KMS-11 (cell line): ENCODE data around the gene METTL9.

Experiments
- H2AFZ ChIP-seq: fragments of 200-600 bp; sonication (generic); 2 replicates; pipeline ENCODE4 v1.6.1; 2016; ENCODE audit warnings: antibody characterized with exemption, mixed run types, low read depth
- H3K27ac ChIP-seq: fragments of 200-600 bp; sonication (generic); 2 replicates; pipeline ENCODE4 v1.6.1; 2016; ENCODE audit warnings: mild to moderate bottlenecking, mixed run types
- H3K27me3 ChIP-seq: fragments of 200-600 bp; sonication (generic); 2 replicates; pipeline ENCODE4 v1.6.1; 2017; ENCODE audit warnings: mild to moderate bottlenecking, low read depth, mixed run types, moderate library complexity; ENCODE audit not compliant: insufficient read depth
- H3K36me3 ChIP-seq: fragments of 200-600 bp; sonication (generic); 2 replicates; pipeline ENCODE4 v1.6.1; 2017; ENCODE audit warnings: mild to moderate bottlenecking, mixed run types; ENCODE audit not compliant: insufficient read depth
- H3K4me1 ChIP-seq: fragments of 200-600 bp; sonication (generic); 2 replicates; pipeline ENCODE4 v1.6.1; 2016; ENCODE audit warnings: mild to moderate bottlenecking, low read depth, mixed run types; ENCODE audit not compliant: poor library complexity, severe bottlenecking
- H3K4me2 ChIP-seq: fragments of 200-600 bp; sonication (generic); 2 replicates; pipeline ENCODE4 v1.7.0; 2016; ENCODE audit warnings: mild to moderate bottlenecking, mixed run types
- H3K4me3 ChIP-seq: fragments of 200-600 bp; sonication (generic); IDR thresholded peaks from 2 replicates; pipeline ENCODE4 v1.6.1; 2017; ENCODE audit warnings: low read depth, low read length, mixed read lengths; ENCODE audit not compliant: insufficient read depth
- H3K79me2 ChIP-seq: fragments of 200-600 bp; sonication (generic); 2 replicates; pipeline ENCODE4 v1.6.1; 2016; ENCODE audit warnings: low read depth, mixed run types; ENCODE audit not compliant: insufficient read depth
- H3K9ac ChIP-seq: fragments of 200-600 bp; sonication (generic); 2 replicates; pipeline ENCODE4 v1.6.1; 2016; ENCODE audit warnings: mild to moderate bottlenecking, mixed run types
- H4K20me1 ChIP-seq: fragments of 200-600 bp; sonication (generic); 2 replicates; pipeline ENCODE4 v1.6.1; 2016; ENCODE audit warnings: mild to moderate bottlenecking, mixed run types; ENCODE audit not compliant: insufficient read depth
- CTCF ChIP-seq: fragments of 200-600 bp; sonication (generic); conservative IDR thresholded peaks from 2 replicates; pipeline ENCODE4 v1.6.1; 2017; ENCODE audit warnings: low read depth, mild to moderate bottlenecking, antibody characterized with exemption, low read length, moderate library complexity, mixed read lengths

METTL9 gene

GRCh38 chr16:21650521-21650920 lies 51.1 kb downstream of the METTL9 start:
- TF ChIP-seq CTCF, result no peak
- H3K4me3 ChIP-seq, result no peak overlapping the region

GRCh38 chr16:21651515-21651914 lies 52.1 kb downstream of the METTL9 start:
- no peak for TF ChIP-seq CTCF
- H3K4me1 ChIP-seq, result peaks cover 11% of the 10 kb centered on the region
- no peak overlapping the region for H3K9ac ChIP-seq
- no peak overlapping the region for H2AFZ ChIP-seq
- H3K36me3 ChIP-seq, result no peaks in the 10 kb centered on the region
- H4K20me1 ChIP-seq, result no peaks in the 10 kb centered on the region
- H3K27ac ChIP-seq, result no peak overlapping the region
- no peaks in the 10 kb centered on the region for H3K27me3 ChIP-seq
- H3K79me2 ChIP-seq, result peaks cover 2% of the 10 kb centered on the region; the same call in 1 of the 2 replicates
- H3K4me2 ChIP-seq, result no peak overlapping the region
- H3K4me3 ChIP-seq, result no peak overlapping the region

More at GRCh38 chr16:21650521-21650920, 51.1 kb downstream of the METTL9 start:
- Histone ChIP-seq H2AFZ (no peak overlapping the region), H3K4me1 (peaks cover 17% of the 10 kb centered on the region), H3K9ac (no peak overlapping the region), H4K20me1 (no peaks in the 10 kb centered on the region), H3K79me2 (peaks cover 12% of the 10 kb centered on the region), H3K36me3 (no peaks in the 10 kb centered on the region), H3K27ac (no peak overlapping the region), H3K4me2 (no peak overlapping the region), H3K27me3 (no peaks in the 10 kb centered on the region)

GRCh38 chr16:21652453-21652852 lies 53.1 kb downstream of the METTL9 start, which contains the start of gene IGSF6:
TSS of gene IGSF6 (minus strand) at chr16:21652608. CDS start at chr16:21652598, 10 bp downstream.
- Histone ChIP-seq H3K4me2 (no peak within 1 kb of the TSS), H3K27ac (no peak within 1 kb of the TSS), H3K4me3 (no peak within 1 kb of the TSS), H3K27me3 (no peaks in the 10 kb centered on the region), H3K9ac (no peak within 1 kb of the TSS), H3K36me3 (no peaks in the 10 kb centered on the region), H3K4me1 (peaks cover 14% of the 10 kb centered on the region), H2AFZ (no peak within 1 kb of the TSS), H3K79me2 (no peaks in the 10 kb centered on the region; the same call in 1 of the 2 replicates), H4K20me1 (no peaks in the 10 kb centered on the region)
- no peak for TF ChIP-seq CTCF

- Histone ChIP-seq H3K9ac (no peak overlapping the region), H3K36me3 (no peaks in the 10 kb centered on the region), H3K27me3 (no peaks in the 10 kb centered on the region), H3K4me1 (peaks cover 25% of the 10 kb centered on the region), H3K4me2 (no peak overlapping the region), H3K27ac (no peak overlapping the region), H2AFZ (no peak overlapping the region), H4K20me1 (no peaks in the 10 kb centered on the region), H3K79me2 (no peaks in the 10 kb centered on the region), H3K4me3 (no peak overlapping the region)
- no peak for TF ChIP-seq CTCF
These were observed 54.2 kb downstream of the METTL9 start for GRCh38 chr16:21653571-21653970.
